ENCODE data around the gene TXLNA. TPM values are rescaled to one million over a fixed set of nuclear protein-coding genes. Genes with fewer than 3 reads are reported as not detected.

The TXLNA gene
- total RNA-seq, 1 donor from 2014 or later, result 54.0 TPM

- Histone ChIP-seq H3K36me3 (ENCODE audit: control insufficient read depth, insufficient read depth, low read length) (peaks cover 14% of the 10 kb centered on the region), H3K27me3 (ENCODE audit: control insufficient read depth, insufficient read depth, low read length) (no peaks in the 10 kb centered on the region), H3K4me3 (ENCODE audit: low read depth, low read length) (peak overlapping the region; percentile 94)
- TF ChIP-seq CTCF (IDR thresholded peaks at IDR 0.05; ENCODE audit: insufficient read depth, low read length, severe bottlenecking), result no peak
- no peak for FAIRE-seq
- no peak for DNase-seq (ENCODE audit: low read depth)
These were observed 41.5 kb downstream of the TXLNA start for GRCh38 chr1:32220746-32221580.

DNA sequence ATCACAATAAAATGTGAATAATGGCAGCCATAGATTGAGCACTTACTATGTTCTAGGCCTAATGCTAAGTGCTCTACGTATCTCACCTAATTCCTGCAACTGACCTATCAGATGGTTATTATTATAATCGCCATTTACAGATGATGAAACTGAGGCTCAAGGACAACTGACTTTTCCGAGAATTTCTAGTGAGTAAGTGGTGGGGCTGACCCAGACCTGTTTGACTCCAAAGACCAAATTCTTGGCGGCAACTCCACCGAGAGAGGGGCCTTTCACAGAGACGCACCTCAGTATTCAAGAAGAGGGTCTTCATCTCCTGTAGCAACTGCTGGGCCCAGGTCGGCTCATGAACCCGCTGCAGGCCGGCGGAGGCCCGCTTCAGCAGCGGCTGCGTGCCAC lies 42.1 kb downstream of the TXLNA start:
- Histone ChIP-seq H3K36me3 (ENCODE audit: control insufficient read depth, insufficient read depth, low read length) (peaks cover 17% of the 10 kb centered on the region), H3K4me3 (ENCODE audit: low read depth, low read length) (peak overlapping the region; percentile 94), H3K27me3 (ENCODE audit: control insufficient read depth, insufficient read depth, low read length) (no peaks in the 10 kb centered on the region)
- TF ChIP-seq CTCF (IDR thresholded peaks at IDR 0.05; ENCODE audit: insufficient read depth, low read length, severe bottlenecking), result no peak
- DNase-seq (ENCODE audit: low read depth) (no peak), FAIRE-seq (no peak)

DNA sequence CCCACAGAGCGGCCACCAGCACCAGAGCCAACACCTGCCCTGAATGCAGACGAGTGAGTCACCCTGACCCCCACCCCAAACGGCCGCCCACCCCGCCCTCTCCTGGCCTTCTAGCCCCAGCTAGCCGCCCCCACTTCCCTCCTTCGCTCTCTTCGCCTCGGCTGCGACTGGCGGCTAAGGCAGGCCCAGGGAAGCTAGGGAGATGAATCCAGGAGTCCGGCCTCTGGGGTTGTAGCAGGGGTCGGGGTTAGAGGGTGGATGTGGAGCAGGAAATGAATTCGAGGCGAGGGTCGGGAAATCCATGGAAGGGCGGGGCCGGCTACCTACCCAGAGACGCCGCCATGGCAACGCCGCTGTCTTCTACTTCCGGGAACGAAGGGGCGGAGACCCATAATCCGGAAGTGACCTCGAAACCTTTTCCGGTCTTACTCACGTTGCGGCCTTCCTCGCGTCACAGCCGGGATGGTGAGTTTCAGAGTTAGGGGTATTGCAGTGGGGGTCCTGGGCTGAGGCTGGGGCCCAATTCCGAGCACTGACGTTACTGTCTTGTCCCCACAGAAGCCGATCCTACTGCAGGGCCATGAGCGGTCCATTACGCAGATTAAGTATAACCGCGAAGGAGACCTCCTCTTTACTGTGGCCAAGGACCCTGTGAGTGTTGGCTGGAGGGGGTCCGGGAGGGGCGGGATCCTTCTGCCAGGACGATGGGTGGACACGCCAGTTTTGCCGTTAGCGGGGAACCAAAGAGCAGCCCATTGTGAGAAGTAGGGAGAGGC lies 42.7 kb downstream of the TXLNA start, which contains the start of the genes EIF3I and TMEM234:
EIF3I (plus strand) TSS at position 428 of the 776 bp plus-strand sequence; CDS start at position 463, 35 bp downstream.
TMEM234 (minus strand) TSS at position 374 of the 776 bp plus-strand sequence; CDS start at position 343, 31 bp downstream.
- peak within 1 kb of the TSS; percentile 94 for H3K4me3 ChIP-seq (ENCODE audit: low read depth, low read length)
- no peak for TF ChIP-seq CTCF (IDR thresholded peaks at IDR 0.05; ENCODE audit: insufficient read depth, low read length, severe bottlenecking)
- no peaks in the 10 kb centered on the region for H3K27me3 ChIP-seq (ENCODE audit: control insufficient read depth, insufficient read depth, low read length)
- FAIRE-seq (no peak), DNase-seq (ENCODE audit: low read depth) (peak; percentile 85)
- peaks cover 17% of the 10 kb centered on the region for H3K36me3 ChIP-seq (ENCODE audit: control insufficient read depth, insufficient read depth, low read length)

DNA sequence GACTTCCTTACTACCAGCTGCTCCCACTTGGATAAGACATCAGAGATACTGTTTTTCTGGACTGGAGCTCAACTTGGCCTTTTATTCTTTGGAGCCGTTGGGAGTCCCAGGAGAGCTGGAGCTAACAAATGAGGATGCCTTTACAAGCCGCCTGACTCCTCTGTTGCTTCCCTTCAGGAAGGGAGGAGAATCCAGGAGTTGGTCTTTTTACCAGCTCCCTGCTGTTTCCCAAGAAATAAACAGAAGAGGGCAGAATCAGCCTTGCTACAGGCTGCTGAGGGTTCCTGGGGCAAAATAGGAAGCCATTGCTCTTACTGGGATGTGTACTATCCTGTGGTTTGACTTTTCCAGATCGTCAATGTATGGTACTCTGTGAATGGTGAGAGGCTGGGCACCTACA lies 44.2 kb downstream of the TXLNA start:
- H3K4me3 ChIP-seq (ENCODE audit: low read depth, low read length), result no peak overlapping the region
- peaks cover 25% of the 10 kb centered on the region for H3K36me3 ChIP-seq (ENCODE audit: control insufficient read depth, insufficient read depth, low read length)
- no peaks in the 10 kb centered on the region for H3K27me3 ChIP-seq (ENCODE audit: control insufficient read depth, insufficient read depth, low read length)
- FAIRE-seq, result no peak
- no peak for TF ChIP-seq CTCF (IDR thresholded peaks at IDR 0.05; ENCODE audit: insufficient read depth, low read length, severe bottlenecking)
- no peak for DNase-seq (ENCODE audit: low read depth)

- FAIRE-seq, result no peak
- Histone ChIP-seq H3K27me3 (ENCODE audit: control insufficient read depth, insufficient read depth, low read length) (no peaks in the 10 kb centered on the region), H3K36me3 (ENCODE audit: control insufficient read depth, insufficient read depth, low read length) (peaks cover 28% of the 10 kb centered on the region), H3K4me3 (ENCODE audit: low read depth, low read length) (no peak overlapping the region)
- DNase-seq (ENCODE audit: low read depth), result no peak
- no peak for TF ChIP-seq CTCF (IDR thresholded peaks at IDR 0.05; ENCODE audit: insufficient read depth, low read length, severe bottlenecking)
These were observed 44.8 kb downstream of the TXLNA start for GRCh38 chr1:32224285-32224684.
